ENCODE results near the gene OR6C70.
"Not testable (repeated sequence)": the region's sequence is repeated elsewhere in the genome, so short reads cannot be mapped to it uniquely, and the experiment has no call there.

OR6C70 gene
- 0 reads per million in 3 experiments for total RNA-seq

DNA sequence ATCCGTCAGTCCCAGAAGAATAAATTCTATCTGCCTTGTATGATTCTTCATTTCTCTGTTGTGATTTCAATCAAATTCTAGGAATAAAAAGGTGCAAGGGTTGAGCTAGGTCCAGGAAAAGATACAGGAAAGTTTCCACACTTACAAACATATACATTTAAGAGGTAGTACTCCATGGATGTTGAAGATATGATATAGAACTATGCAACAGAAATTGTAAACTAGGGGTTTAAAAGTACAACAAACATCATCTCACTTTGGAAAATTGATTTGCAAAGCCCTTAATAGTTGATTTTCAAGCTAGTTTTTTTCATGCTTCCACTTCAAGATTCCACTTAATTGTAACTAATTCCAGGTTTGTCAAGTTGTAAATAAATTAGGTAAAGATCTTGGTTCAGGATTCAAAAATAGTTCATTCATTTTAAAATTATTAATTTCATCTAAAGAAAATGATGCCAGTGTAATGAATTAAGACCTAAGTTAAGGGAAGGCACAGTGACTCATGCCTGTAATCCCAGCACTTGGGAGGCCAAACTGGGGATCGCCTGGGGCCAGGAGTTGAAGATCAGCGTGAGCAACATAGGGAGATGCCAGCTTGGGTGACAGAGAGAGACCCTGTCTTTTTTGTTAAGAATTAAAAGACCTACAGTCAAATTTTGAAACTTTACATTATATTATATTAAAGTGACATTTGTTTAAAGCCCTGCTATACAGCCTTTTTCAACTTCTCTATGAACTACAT is at the start of gene OR6C70:
Gene OR6C70, minus strand, starts transcription at position 51 of the 742 bp plus-strand sequence. Its CDS starts 0 bp downstream, at position 51.
- DNase-seq: no peak

DNA sequence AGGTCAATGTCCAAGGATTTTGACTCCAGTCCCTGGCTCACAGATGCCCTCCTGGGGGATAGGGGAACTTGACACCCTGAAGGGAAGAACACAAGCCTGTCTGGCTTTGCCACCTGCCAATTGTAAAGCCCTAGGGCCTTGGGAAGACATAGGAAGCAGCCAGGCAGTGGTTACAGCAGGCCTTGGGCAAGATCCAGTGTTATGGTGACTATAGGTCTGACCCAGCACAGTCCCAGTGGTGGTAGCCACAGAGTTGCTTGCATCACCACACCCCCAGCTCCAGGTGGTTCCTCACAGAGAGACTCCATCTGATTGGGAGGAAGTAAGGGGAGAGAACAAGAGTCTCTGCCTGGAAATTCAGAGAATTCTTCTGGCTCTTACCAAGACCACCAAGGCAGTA is 46.5 kb upstream of the OR6C70 start:
- no peak for DNase-seq

DNA sequence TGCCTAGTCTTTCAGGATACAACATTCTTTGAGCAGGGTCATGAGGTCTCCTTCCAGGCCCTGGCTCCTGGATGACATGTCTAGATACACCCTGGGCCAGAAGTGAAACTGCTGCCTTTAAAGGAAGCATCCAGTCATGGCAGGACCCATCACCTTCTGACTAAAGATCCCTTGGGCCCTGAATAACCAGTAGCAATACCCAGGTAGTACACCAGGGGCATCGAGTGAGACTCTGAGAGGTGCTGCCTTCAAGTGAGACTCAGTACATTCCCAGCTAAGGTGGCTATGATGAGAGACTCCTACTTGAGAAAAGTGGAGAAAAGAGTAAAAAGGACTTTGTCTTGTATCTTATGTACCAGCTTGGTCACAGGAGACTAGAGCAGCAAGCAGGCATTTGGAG is 45.8 kb upstream of the OR6C70 start:
- no peak for DNase-seq

DNA sequence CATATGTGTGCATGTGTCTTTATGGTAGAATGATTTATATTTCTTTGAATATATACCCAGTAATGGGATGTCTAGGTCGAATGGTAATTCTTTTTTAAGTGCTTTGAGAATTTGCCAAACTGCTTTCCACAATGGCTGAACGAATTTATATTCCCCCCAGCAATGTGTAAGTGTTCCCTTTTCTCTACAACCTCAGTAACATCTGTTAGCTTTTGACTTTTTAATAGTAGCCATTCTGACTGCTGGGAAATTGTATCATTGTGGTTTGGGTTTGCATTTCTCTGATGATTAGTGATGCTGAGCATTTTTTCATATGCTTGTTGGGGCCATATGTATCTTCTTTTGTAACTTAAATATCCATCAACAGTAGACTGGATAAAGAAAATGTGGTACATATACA is 31.7 kb upstream of the OR6C70 start:
- no peak for DNase-seq

DNA sequence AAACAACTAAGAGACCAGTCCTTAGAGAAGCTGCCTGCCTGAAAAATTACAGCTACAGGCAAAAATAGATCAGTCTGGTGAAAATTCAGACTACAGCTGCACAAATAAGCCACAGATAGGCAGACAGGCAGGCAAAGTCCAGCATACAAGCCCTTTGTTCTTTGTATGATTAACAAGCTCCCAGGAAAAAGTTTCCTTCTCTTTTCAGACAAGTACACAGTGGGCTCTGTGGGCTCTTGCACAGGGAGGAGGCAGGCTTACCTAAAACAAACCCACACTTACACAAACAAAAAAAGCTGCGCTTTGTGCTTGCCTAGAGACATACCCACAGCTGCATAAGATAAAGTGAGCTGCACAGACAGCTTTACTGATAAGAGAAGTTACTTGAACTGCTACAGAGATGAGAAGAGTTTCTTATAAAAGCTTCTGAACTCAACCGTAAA is 29.9 kb upstream of the OR6C70 start:
- no peak for DNase-seq

DNA sequence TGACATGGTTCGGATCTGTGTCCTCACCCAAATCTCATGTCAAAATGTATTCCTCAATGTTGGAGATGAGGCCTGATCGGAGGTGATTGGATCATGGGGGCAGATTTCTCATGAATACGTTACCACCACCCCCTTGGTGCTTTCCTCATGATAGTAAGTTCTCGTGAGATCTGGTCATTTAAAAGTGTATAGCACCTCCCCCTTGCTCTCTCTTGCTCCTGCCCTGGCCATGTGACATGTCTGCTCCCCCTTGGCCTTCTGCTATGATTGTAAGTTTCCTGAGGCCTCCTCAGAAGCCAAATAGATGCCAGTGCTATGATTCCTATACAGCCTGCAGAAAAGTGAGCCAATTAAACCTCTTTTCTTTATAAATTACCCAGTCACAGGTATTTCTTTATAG is 29.3 kb upstream of the OR6C70 start:
- DNase-seq: no peak

DNA sequence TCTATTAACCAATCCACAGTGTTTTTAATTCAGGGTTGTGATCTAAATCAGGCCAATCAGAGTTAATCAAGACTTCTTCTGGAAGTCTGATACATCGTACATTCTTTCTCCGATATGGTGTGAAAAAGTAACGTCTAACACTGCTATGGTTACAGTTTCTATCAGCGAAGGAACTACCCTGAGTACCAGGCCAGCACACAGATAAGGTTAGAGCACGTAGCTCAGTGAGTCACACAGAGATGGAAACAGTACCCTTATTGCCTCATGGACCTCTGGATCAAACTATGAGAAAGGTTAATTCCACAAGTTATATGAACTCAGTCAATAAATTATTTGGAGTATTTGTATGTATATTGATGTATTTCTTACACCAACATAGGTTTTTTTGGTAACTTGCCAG is 25.6 kb upstream of the OR6C70 start:
- no peak for DNase-seq

DNA sequence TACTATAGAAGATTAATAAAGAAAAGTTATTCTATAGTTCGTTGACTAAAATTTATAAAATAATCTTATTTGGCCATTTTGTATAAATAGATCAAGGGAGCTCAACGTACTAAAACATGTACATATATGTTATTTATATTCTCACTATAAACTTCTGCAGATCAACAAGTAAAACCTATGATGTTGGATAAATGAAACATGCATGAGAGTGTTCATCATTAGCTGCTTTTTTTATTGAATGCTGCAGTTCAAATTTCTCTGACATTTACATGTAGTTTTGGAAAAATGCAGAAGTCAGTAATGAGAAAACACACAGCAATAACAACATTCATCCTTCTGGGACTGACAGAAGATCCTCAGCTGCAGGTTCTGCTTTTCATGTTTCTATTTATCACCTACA is 22.1 kb upstream of the OR6C70 start, which contains the start of gene OR6C68:
Gene OR6C68, plus strand, starts transcription at position 301 of the 400 bp plus-strand sequence. Its CDS starts 0 bp downstream, at position 301.
- DNase-seq: no peak

DNA sequence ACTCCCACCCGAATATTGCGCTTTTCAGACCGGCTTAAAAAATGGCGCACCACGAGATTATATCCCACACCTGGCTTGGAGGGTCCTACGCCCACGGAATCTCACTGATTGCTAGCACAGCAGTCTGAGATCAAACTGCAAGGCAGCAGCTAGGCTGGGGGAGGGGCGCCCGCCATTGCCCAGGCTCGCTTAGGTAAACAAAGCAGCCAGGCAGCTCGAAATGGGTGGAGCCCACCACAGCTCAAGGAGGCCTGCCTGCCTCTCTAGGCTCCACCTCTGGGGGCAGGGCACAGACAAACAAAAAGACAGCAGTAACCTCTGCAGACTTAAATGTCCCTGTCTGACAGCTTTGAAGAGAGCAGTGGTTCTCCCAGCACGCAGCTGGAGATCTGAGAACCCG is 14.3 kb upstream of the OR6C70 start:
- not testable (repeated sequence) for DNase-seq

DNA sequence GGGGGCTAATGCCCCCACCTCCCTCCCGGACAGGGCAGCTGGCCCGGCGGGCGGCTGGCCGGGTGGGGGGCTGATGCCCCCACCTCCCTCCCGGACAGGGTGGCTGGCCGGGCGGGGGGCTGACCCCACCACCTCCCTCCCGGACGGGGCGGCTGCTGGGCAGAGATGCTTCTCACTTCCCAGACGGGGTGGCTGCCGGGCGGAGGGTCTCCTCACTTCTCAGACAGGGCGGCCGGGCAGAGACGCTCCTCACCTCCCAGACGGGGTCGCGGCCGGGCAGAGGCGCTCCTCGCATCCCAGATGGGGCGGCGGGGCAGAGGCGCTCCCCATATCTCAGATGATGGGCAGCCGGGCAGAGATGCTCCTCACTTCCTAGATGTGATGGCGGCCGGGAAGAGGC is 9.2 kb upstream of the OR6C70 start:
- DNase-seq: not testable (repeated sequence)

DNA sequence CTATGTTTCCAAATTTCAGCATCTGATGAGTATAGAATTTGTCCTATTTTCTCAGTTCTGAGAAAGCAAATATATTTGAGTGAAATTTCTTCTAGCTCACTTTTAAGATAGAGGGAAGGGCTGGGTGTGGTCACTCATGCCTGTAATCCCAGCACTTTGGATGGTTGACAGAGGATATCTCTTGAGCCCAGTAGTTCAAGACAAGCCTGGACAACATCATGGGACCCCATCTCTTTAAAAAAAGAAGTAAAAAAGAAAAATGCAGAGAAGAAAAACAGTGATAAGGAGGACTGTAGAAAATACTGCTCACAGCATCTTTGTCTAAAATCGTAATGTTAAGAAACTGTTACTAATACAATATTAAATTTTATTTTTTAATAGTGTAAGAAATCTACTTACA is 2.3 kb upstream of the OR6C70 start:
- DNase-seq: no peak

DNA sequence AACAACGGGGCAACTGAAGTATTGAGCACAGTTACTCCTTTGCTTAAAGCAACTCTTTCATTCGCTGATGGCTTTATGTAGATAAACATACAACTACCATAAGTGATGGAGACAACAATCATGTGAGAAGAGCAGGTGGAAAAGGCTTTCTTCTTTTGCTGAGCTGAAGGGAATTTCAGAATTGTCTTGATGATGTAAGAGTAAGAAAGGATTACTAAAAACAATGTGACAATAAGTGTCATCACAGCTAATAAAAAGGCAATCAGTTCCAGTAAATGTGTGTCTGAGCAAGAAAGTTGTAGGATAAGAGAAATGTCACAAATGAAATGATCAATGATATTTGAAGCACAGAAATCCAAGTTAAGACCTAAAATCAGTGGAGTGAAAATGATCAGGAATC is 647 bp downstream of the OR6C70 start:
- DNase-seq: no peak

DNA sequence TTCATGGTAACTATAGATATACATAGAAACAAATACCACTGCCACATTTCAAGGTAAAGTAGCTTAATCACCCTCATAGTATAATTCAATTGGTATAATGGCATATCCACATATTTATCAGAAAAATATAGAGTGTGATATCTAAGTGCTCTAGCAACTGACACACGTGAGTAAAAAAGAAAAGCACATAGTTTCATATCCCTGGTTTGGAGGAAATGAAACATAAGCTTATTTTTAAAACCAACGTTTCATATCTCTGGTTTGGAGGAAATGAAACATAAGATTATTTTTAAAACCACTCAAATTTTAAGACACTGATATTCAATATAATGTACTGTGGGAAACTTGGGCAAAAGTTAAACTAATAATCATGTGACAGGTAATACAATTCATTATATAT is 2.1 kb downstream of the OR6C70 start:
- no peak for DNase-seq

DNA sequence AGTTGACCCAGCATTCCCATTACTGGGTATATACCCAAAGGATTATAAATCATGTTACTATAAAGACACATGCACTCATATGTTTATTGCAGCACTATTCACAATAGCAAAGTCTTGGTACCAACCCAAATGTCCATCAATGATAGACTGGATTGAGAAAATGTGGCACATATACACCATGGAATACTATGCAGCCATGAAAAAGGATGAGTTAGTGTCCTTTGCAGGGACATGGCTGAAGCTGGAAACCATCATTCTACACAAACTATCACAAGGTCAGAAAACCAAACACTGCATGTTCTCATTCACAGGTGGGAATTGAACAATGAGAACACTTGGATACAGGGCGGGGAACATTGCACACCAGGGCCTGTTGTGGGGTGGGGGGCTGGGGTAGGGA is 5.0 kb downstream of the OR6C70 start:
- DNase-seq: not testable (repeated sequence)

DNA sequence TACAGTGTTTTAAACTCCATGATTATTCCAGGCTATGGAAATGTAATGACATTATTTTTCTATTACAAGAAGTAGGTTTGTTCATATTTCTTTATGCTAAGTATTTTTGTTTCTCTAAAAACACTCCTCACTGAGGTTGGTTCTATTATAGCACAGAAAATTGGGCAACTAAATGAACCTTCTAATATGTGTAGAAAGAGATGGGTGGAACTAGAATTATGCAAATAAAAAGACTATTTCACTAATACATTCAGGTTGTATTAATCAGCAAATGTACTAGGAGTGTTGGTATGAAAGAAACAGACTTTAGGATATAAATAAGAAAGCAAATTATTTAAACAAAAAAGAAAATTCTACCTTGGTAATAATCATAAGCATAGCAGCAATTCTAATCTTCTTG is 21.1 kb downstream of the OR6C70 start:
- no peak for DNase-seq

DNA sequence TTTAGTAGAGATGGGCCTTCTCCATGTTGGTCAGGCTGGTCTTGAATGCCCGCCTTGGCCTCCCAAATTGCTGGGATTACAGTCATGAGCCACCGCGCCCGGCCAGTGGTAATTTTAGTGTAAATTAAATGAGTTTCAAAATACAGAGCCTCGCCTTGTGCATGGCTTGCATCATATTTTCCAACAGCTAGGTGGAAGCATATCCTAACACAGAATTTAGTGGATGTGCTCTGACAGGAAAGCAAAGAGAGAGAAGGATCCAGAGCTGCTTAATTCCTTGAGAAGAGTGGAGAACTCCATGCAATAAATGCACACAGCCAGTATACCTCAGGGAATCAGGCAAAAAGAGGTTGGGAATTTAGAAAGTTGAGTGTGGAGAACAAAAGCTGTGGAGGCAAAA is 23.6 kb downstream of the OR6C70 start:
- DNase-seq: no peak

DNA sequence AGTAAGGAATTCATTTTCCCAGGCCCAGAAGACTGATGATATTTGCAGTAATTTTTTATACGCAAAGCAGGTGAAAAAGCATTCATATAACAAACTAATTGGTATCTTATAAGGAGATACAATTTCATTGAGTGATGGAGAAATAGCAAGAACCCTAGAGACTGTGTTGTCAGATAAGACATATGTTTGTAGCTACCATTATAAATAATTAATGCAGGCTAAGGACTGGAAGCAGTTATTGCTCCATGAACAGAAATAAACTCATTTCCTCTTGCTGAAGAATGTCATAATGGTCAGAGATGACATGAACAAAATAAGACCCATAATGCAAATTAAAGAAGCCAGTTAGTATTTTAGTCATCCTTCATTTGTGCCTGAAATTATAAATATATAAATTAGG is 24.6 kb downstream of the OR6C70 start:
- DNase-seq: no peak

DNA sequence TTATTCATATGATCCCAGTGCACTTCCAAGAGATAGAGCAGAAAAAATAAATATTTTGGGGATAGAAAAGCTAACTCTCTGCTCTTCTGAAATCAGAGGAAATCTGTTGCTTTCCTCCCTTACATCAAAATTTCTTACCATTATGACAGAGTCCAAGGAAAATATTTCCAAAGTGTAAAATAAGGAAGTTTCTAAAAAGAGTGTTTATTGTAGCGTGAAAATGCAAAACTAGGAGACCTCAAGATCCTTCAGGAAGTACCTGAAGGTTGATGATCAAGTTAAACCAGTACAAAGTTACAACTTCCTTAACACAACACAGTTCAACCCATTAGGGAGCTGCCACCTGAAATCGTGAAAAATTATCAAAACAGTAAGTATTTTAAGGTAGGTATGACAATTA is 26.2 kb downstream of the OR6C70 start, which contains the start of gene OR6C2:
Gene OR6C2, plus strand, starts transcription at position 301 of the 400 bp plus-strand sequence. CDS start 8,138 bp downstream, outside the sequence.
- no peak for DNase-seq

DNA sequence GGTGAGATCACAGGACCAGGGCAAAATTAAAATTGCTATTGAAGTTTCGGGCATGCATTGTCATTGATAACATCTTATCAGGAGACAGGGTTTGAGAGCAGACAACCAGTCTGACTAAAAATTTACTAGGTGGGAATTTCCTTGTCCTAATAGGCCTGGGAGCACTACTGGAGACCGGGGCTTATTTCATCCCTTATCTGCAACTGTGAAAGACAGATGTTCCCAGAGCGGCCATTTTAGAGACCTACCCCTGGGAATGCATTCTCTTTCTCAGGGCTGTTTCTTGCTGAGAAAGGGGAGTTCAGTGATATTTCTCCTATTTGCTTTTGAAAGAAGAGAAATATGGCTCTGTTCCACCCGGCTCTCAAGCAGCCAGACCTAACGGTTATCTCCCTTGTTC is 28.7 kb downstream of the OR6C70 start:
- DNase-seq: not testable (repeated sequence)

DNA sequence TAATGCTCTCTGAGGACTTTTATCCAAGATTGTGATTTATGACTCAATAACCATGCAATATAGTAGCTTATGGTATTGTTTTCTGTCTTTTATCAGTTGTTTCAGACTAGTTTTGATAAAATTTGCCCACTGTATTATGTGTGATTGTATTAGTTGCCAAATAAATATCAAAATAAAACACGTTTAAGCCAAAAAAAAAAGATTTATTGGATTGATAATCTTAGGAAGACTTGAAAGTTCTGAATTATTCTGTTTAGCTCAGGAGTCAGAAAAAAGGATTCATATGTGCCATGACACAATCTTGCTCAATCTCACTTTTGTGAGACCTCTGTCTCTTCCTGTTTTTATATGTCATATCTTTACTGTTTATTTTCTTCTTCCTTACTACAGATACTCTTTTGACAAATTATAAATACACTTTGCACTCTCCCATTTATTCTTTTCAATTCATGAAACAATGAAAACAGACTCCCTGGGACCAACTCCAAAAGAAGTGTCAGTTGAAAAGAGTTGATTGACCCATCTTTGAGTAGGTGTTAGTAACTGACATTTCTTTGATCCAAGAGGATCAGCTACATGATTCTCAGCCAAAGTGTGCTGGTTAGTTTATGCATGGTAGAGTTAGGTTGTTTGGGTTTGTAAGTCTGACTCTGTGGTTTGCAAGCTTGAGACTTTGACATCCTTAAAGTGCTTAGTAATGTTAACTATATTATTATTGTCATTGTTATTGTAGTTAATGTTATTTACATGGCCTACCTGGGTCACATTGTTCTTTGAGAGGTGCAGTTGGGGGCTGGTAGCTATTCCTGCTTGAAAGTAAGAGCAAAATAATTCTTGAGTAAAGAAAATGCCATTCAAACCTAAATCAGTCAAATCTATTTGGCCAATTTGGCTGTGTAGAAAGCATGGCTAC is 41.4 kb downstream of the OR6C70 start:
- DNase-seq: no peak

DNA sequence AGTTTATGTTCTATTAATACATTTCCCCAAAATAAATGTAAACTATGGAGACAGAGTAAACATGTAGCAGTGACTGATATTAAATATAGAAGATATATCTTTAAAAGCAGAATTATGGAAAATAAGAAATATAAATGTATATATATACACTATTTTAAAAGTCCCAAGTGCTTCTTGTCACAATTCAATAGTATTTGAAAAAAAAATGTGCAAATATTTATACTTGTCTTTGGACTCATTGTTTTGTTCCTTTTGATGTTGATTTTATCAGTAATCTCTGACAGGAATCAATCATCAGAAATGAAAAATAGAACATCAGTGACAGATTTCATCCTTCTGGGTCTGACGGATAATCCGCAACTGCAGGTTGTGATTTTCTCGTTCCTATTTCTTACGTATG is 44.0 kb downstream of the OR6C70 start, which contains the start of gene OR6C76:
Gene OR6C76, plus strand, starts transcription at position 301 of the 400 bp plus-strand sequence. Its CDS starts 0 bp downstream, at position 301.
- no peak for DNase-seq

DNA sequence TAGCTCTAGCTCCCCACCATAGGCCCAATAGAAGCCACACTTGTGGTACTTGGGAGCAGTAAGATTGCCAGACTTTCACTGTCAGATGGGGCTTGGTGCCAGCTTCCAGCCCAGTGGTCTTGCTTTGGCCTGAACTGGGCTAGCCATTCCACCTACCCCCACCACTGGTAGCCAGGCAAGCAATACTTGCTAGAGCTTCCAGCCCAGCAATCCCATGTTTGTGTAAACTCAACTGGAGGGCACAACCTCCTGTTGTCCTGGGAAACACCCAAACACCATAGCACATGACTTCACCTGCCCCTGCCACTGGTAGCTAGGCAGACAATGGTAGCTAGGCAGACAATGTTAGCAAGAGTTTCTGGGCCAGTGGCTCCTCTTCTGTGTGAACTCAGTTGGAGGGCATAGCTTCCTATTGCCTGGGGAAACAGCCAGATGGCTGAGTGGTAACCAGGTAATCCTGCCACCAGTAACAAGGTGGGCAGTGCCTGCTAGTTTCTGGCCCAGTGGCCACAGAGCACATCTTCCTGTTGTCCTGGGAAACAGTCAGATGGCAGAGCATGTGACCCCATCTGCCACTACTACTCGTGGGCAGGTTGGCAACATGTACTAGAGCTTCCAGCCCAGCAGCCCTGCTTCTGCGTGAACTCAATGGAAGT is 49.5 kb downstream of the OR6C70 start:
- DNase-seq: no peak

Data from central memory CD4-positive, alpha-beta T cell (primary cell).